ENCODE data around the gene CC2D1B. TPM values are rescaled to one million over a fixed set of nuclear protein-coding genes. Genes with fewer than 3 reads are reported as not detected.

Gene CC2D1B
- total and polyA plus RNA-seq, 8 donors: 23.6 to 49.1 (median 29.2) TPM

DNA sequence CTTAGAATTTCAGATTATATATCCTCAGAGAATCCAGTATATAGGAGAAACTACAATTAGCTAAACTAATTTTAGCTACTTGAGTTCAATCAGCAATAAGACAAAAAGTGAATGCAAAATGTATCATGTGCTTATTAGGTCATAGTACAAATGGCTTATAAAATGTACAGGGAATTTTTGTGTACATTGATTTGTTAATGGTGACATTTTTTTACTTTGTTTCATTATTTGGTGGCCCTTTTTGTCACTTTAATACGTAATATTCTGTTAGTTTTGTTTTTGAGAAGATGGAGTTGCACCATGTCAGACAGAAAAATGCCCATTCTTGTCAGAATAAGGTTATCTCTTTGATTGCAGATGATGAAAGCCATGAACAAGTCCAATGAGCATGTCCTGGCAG, 33.6 kb downstream of the CC2D1B start:
- TF ChIP-seq CTCF (IDR thresholded peaks at IDR 0.05): no peak
- Histone ChIP-seq H3K27me3 (no peaks in the 10 kb centered on the region), H3K27ac (no peak overlapping the region), H3K4me3 (no peak overlapping the region), H3K36me3 (peaks cover 0 to 3% of the 10 kb centered on the region in 2 donors), H3K4me1 (no peaks in the 10 kb centered on the region), H3K9me3 (no peaks in the 10 kb centered on the region)
- no peak for DNase-seq
- ATAC-seq: no peak
- intact Hi-C loops (cut with DNase I): no loop called here

- H3K9me3 ChIP-seq: no peaks in the 10 kb centered on the region
- ATAC-seq: no peak
- intact Hi-C loops (cut with DNase I): no loop called here
Measured at GRCh38 chr1:52328615-52329014, 37.4 kb downstream of the CC2D1B start.

GRCh38 chr1:52325786-52326185, 40.2 kb downstream of the CC2D1B start:
- ATAC-seq: no peak
- intact Hi-C loops (cut with DNase I): no loop called here
- no peaks in the 10 kb centered on the region for H3K36me3 ChIP-seq

More at GRCh38 chr1:52328615-52329014, 37.4 kb downstream of the CC2D1B start:
- no peak for TF ChIP-seq CTCF (IDR thresholded peaks at IDR 0.05)
- Histone ChIP-seq H3K4me3 (no peak overlapping the region), H3K4me1 (no peaks in the 10 kb centered on the region), H3K27me3 (no peaks in the 10 kb centered on the region), H3K36me3 (no peaks in the 10 kb centered on the region), H3K27ac (no peak overlapping the region)
- DNase-seq: no peak

GRCh38 chr1:52323731-52324130, 42.3 kb downstream of the CC2D1B start:
- Histone ChIP-seq H3K27me3 (no peaks in the 10 kb centered on the region), H3K9me3 (no peaks in the 10 kb centered on the region), H3K4me1 (no peaks in the 10 kb centered on the region), H3K27ac (no peak overlapping the region), H3K4me3 (no peak overlapping the region), H3K36me3 (no peaks in the 10 kb centered on the region)
- no peak for TF ChIP-seq CTCF (IDR thresholded peaks at IDR 0.05)
- intact Hi-C loops (cut with DNase I): no loop called here
- DNase-seq (peak in 1 of 4 donors; percentile 2), ATAC-seq (no peak)

More at GRCh38 chr1:52325786-52326185, 40.2 kb downstream of the CC2D1B start:
- no peaks in the 10 kb centered on the region for H3K27me3 ChIP-seq
- no peak for TF ChIP-seq CTCF (IDR thresholded peaks at IDR 0.05)
- no peak overlapping the region for H3K27ac ChIP-seq
- H3K9me3 ChIP-seq: no peaks in the 10 kb centered on the region
- DNase-seq: no peak
- H3K4me1 ChIP-seq: no peaks in the 10 kb centered on the region
- H3K4me3 ChIP-seq: no peak overlapping the region

DNA sequence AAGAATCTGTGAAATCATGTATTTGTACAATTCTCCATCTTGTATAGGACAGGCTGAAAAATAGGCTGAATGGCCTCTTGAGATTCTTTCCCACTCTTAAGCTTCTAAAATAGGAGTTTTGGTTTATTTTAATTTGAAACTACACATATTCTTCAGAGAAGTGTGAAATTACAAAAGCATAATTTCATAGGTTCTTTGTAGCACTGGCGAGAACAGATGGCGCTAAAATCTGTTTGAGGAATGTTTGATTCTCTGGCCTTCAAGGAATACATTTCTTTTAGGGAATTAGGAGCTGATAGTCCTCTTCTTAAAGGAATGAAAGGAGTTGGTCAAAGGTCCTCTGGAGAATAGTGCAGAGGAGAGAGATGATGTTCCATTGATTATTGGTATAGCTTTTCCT, 44.9 kb downstream of the CC2D1B start:
- Histone ChIP-seq H3K4me3 (no peak overlapping the region), H3K27me3 (no peaks in the 10 kb centered on the region), H3K4me1 (no peaks in the 10 kb centered on the region), H3K9me3 (no peaks in the 10 kb centered on the region), H3K36me3 (no peaks in the 10 kb centered on the region), H3K27ac (no peak overlapping the region)
- intact Hi-C loops (cut with DNase I): no loop called here
- DNase-seq (no peak), ATAC-seq (no peak)
- no peak for TF ChIP-seq CTCF (IDR thresholded peaks at IDR 0.05)
